ENCODE results near the gene ZNF385A.

DNA sequence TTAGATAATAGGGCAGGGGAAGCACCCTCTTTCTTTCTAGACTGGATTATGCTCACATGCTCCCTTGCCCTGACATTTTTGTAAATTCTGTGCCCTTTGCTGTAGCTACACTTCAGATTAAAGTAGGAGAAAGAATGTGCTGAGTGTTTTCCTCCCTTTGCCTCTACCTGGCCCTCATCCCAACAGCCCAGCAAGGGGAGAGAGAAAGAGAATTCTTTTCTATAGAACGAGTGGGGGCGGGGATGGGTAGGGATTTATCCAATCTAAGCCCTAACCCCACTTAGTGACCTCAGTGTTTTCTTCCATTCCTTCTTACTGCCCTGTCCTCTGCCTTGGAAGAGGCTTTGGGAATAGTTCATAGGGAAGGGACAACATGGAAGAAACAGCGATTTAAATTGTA lies 33.8 kb downstream of the ZNF385A start:
- TF ChIP-seq, protein P1, sequence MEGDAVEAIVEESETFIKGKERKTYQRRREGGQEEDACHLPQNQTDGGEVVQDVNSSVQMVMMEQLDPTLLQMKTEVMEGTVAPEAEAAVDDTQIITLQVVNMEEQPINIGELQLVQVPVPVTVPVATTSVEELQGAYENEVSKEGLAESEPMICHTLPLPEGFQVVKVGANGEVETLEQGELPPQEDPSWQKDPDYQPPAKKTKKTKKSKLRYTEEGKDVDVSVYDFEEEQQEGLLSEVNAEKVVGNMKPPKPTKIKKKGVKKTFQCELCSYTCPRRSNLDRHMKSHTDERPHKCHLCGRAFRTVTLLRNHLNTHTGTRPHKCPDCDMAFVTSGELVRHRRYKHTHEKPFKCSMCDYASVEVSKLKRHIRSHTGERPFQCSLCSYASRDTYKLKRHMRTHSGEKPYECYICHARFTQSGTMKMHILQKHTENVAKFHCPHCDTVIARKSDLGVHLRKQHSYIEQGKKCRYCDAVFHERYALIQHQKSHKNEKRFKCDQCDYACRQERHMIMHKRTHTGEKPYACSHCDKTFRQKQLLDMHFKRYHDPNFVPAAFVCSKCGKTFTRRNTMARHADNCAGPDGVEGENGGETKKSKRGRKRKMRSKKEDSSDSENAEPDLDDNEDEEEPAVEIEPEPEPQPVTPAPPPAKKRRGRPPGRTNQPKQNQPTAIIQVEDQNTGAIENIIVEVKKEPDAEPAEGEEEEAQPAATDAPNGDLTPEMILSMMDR (IDR thresholded peaks at IDR 0.05), result no peak
- TF ChIP-seq TCF7L2 (IDR thresholded peaks at IDR 0.05; ENCODE audit: low read depth, low read length) (no peak), REST (IDR thresholded peaks at IDR 0.05; ENCODE audit: insufficient read depth in 1 of 2, low read depth in 2 of 2, low read length in 1 of 2) (no peak), POLR2AphosphoS5 (IDR thresholded peaks at IDR 0.05; ENCODE audit: low read depth, low read length) (no peak), SIN3A (IDR thresholded peaks at IDR 0.05; ENCODE audit: borderline replicate concordance, insufficient read depth, low read depth, low read length) (no peak)

All from Panc1 (cell line).